AG08396 (cell line): ENCODE measurements around the gene PTPRN2.
"Not testable (repeated sequence)": the region's sequence is repeated elsewhere in the genome, so short reads cannot be mapped to it uniquely, and the experiment has no call there.

Experiments used
- DNase-seq: peaks from one replicate; pipeline ENCODE4 v3.0.0; 2012; ENCODE audit warnings: low spot score, mixed read lengths

PTPRN2 gene

GRCh38 chr7:157791666-157792065 is 796.0 kb downstream of the PTPRN2 start:
- no peak for DNase-seq

GRCh38 chr7:157791261-157791660 is 796.4 kb downstream of the PTPRN2 start:
- no peak for DNase-seq

- DNase-seq, result no peak
These were observed 797.7 kb downstream of the PTPRN2 start for GRCh38 chr7:157789942-157790341.

- no peak for DNase-seq
These were observed 798.5 kb downstream of the PTPRN2 start for GRCh38 chr7:157789094-157789493.

- DNase-seq, result no peak
These were observed 799.0 kb downstream of the PTPRN2 start for GRCh38 chr7:157788573-157788972.

- no peak for DNase-seq
These were observed 800.3 kb downstream of the PTPRN2 start for GRCh38 chr7:157787275-157787701.

- DNase-seq, result no peak
These were observed 801.0 kb downstream of the PTPRN2 start for GRCh38 chr7:157786375-157787274.

GRCh38 chr7:157785486-157786186 is 802.0 kb downstream of the PTPRN2 start:
- no peak for DNase-seq

- DNase-seq, result no peak
These were observed 802.6 kb downstream of the PTPRN2 start for GRCh38 chr7:157784979-157785441.

GRCh38 chr7:157784041-157784835 is 803.4 kb downstream of the PTPRN2 start:
- no peak for DNase-seq

- no peak for DNase-seq
These were observed 805.6 kb downstream of the PTPRN2 start for GRCh38 chr7:157782041-157782440.

GRCh38 chr7:157780721-157781120 is 806.9 kb downstream of the PTPRN2 start:
- DNase-seq, result no peak

GRCh38 chr7:157780312-157780711 is 807.3 kb downstream of the PTPRN2 start:
- no peak for DNase-seq

GRCh38 chr7:157779206-157779605 is 808.4 kb downstream of the PTPRN2 start:
- no peak for DNase-seq

- DNase-seq, result not testable (repeated sequence)
These were observed 810.3 kb downstream of the PTPRN2 start for GRCh38 chr7:157777194-157777762.

GRCh38 chr7:157775560-157776332 is 811.9 kb downstream of the PTPRN2 start:
- DNase-seq, result no peak

- DNase-seq, result no peak
These were observed 812.5 kb downstream of the PTPRN2 start for GRCh38 chr7:157775021-157775559.

GRCh38 chr7:157774495-157774894 is 813.1 kb downstream of the PTPRN2 start:
- no peak for DNase-seq

- DNase-seq, result no peak
These were observed 814.3 kb downstream of the PTPRN2 start for GRCh38 chr7:157773361-157773760.

- no peak for DNase-seq
These were observed 815.0 kb downstream of the PTPRN2 start for GRCh38 chr7:157772486-157773130.
